ENCODE results near the gene IFITM2.

IFITM2 gene

DNA sequence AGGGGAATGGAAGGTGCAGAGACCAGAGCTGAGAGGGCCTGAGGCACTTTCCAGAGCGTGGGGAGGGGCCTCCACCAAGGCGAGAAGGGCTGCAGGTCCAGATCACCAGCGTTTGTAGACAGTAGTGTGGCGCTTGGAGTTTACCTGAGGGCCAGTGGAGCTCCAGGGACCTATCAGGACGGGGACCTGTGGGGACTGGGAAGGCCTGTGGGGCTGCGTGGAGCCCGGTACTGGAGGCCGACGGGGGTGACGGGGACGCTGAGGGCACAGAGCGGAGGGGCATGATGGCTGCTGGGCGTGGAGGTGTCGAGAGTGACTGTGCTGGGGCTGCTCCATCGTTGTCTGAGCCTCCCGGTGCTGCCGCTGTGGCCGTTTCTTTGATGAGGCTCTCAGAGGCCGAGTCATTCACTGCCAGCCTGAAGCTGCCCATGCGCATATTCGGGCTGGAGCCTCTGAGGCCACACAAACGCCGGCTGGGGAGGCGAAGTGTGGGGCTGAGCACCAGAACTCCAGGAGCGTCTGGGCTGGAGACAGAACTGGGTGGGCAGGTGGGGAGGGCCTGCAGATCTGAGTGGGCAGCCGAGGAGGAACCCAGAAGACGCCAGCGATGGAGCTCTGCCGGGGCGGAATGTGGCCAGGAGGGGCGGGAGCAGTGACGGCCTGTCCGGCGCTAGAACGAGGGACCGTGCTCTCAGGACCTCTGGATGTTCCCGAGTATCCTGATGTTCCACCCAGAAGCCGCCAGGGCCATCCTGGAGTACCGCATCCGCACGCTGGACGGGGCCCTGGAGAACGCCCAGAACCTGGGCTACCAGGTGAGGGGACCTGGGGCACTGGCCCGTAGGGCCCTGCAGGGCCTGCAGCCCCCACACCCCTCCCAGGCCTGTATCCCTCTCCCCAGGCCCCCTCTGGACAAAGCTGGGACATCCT is 16.1 kb upstream of the IFITM2 start:
- TF ChIP-seq, protein P1, sequence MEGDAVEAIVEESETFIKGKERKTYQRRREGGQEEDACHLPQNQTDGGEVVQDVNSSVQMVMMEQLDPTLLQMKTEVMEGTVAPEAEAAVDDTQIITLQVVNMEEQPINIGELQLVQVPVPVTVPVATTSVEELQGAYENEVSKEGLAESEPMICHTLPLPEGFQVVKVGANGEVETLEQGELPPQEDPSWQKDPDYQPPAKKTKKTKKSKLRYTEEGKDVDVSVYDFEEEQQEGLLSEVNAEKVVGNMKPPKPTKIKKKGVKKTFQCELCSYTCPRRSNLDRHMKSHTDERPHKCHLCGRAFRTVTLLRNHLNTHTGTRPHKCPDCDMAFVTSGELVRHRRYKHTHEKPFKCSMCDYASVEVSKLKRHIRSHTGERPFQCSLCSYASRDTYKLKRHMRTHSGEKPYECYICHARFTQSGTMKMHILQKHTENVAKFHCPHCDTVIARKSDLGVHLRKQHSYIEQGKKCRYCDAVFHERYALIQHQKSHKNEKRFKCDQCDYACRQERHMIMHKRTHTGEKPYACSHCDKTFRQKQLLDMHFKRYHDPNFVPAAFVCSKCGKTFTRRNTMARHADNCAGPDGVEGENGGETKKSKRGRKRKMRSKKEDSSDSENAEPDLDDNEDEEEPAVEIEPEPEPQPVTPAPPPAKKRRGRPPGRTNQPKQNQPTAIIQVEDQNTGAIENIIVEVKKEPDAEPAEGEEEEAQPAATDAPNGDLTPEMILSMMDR (IDR thresholded peaks at IDR 0.05; ENCODE audit: low read depth, low read length) = no peak
- no peak overlapping the region for H3K4me3 ChIP-seq (replicated peaks in 1 of 2; ENCODE audit: low read depth in 2 of 2, low read length in 2 of 2)
- no peak for DNase-seq (ENCODE audit: low read depth in 2 of 2)

DNA sequence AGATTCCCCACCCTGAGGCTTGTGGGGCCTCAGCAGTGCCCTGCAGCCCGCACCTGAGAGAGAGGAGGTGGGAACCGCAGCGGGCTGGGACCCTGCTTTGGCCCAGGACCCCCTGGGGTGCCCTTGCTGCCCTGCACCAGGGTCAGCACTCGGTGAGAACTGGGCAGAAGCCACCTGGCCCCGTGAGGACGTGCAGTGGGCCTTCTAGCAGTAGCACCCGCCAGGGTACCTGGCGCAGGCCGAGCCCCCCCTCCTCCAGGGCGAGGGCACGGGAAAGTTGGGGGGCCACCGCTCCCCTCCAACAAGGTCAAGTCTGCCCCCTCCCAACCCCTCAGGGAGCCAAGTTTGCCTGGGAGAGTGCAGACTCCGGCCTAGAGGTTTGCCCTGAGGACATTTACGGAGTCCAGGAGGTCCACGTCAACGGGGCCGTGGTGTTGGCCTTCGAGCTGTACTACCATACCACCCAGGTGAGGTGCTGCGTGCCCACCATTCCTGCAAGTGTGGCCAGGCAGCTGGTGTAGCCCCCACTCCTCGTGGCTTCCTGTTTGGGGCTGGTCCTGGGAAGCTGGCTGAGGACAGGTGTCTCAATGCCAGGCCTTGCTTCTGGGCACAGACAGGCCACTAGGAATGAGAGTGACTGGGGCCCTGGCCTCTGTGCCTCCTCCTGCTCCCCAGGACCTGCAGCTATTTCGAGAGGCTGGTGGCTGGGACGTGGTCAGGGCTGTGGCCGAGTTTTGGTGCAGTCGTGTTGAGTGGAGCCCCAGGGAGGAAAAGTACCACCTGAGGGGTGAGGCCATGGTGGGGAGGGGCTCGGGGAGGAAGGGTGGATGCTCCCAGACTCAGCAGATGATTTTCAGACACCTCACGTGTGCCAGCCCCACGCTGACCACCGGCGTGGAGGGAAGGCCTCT is 15.2 kb upstream of the IFITM2 start:
- DNase-seq (ENCODE audit: low read depth in 2 of 2) = no peak
- H3K4me3 ChIP-seq (replicated peaks in 1 of 2; ENCODE audit: low read depth in 2 of 2, low read length in 2 of 2) = no peak overlapping the region
- TF ChIP-seq, protein P1 (IDR thresholded peaks at IDR 0.05; ENCODE audit: low read depth, low read length) = no peak

DNA sequence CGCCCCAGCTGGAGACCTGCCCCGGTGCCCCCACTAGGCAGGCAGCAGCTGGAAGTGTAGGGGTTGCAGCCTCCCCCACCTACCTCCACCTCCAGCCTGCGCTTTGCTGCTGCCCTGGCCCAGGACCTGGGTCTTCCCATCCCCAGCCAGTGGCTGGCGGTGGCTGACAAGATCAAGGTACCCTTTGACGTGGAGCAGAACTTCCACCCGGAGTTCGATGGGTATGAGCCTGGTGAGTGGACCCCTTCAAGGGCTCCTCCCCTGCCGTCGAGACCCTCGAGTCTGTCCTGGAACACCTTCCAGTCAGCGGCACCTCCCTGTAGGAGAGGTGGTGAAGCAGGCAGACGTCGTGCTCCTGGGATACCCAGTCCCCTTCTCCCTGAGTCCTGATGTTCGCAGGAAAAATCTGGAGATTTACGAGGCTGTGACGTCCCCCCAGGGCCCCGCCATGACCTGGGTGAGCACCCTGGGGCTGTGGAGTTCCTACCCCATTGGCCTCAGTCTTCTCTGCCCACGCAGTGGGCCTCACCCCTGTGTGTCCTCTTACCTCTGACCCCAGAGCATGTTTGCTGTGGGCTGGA is 14.3 kb upstream of the IFITM2 start:
- DNase-seq (ENCODE audit: low read depth in 2 of 2) = no peak
- H3K4me3 ChIP-seq (replicated peaks in 1 of 2; ENCODE audit: low read depth in 2 of 2, low read length in 2 of 2) = no peak overlapping the region
- TF ChIP-seq, protein P1 (IDR thresholded peaks at IDR 0.05; ENCODE audit: low read depth, low read length) = no peak

DNA sequence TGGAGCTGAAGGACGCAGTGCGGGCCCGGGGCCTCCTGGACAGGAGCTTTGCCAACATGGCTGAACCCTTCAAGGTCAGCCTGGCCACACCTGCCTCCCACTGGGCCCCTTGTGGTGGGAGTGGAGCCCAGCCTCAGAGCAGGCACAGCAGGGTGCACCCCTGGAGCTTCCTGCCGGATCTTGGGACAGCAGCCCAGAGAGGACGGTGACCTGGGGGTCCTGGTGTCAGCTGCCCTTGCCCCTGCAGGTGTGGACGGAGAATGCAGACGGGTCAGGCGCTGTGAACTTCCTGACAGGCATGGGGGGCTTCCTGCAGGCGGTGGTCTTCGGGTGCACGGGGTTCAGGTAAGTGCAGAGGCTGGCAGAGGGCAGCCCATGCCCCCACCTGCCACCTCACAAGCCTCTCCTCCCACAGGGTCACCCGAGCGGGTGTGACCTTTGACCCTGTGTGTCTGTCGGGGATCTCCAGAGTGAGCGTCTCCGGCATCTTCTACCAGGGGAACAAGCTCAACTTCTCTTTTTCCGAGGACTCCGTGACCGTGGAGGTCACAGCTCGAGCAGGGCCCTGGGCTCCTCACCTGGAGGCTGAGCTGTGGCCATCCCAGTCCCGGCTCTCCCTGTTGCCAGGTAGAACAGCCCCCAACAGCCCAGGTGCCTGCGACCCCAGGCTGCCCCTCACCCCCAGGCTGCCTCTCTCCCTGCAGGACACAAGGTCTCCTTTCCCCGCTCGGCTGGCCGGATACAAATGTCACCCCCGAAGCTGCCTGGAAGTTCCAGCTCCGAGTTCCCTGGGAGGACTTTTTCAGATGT is 13.6 kb upstream of the IFITM2 start:
- H3K4me3 ChIP-seq (replicated peaks in 1 of 2; ENCODE audit: low read depth in 2 of 2, low read length in 2 of 2) = no peak overlapping the region
- TF ChIP-seq, protein P1 (IDR thresholded peaks at IDR 0.05; ENCODE audit: low read depth, low read length) = no peak
- no peak for DNase-seq (ENCODE audit: low read depth in 2 of 2)

DNA sequence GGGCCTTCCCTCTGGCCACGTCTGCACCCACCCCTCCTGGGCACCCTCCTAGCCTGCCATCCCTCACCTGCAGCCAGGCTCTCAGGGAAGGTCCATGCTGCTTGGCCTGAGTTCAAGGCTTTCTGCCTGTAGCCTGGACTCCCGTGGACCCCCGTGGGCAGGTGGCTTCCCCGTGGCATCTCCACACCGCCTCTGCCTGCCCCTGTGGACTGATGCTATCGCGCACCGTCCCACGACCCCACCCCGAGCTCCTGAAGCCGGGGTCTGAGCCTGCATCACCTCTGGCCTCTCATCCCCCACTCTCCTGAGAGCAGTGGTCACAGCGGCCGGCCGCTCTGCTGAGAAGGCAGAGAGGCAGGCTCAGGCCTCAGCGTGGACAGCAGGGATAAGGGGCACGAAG is 12.8 kb upstream of the IFITM2 start:
- H3K4me3 ChIP-seq (replicated peaks in 1 of 2; ENCODE audit: low read depth in 2 of 2, low read length in 2 of 2) = no peak overlapping the region

More for the DNA sequence above, 12.8 kb upstream of the IFITM2 start:
- no peak for DNase-seq (ENCODE audit: low read depth in 2 of 2)
- TF ChIP-seq, protein P1 (IDR thresholded peaks at IDR 0.05; ENCODE audit: low read depth, low read length) = no peak
